Sigmoid colon (tissue), 3 donors: ENCODE results near the gene MEFV.

Experiments used
- CTCF ChIP-seq, 4 experiments: fragments of 450-650 bp in 3 of 4; fragments of 200-600 bp in 1 of 4; IDR thresholded peaks; one replicate each; pipeline ENCODE4 v1.5.1; 2016 to 2019; ENCODE audit warnings: antibody characterized with exemption in 4 of 4, mild to moderate bottlenecking in 3 of 4, moderate library complexity in 2 of 4
- POLR2A ChIP-seq, 2 donors: fragments of 450-650 bp; IDR thresholded peaks; one replicate each; pipeline ENCODE4 v1.6.1; 2016; ENCODE audit warnings: antibody characterized with exemption in 2 of 2, mild to moderate bottlenecking in 2 of 2, moderate library complexity in 2 of 2

DNA sequence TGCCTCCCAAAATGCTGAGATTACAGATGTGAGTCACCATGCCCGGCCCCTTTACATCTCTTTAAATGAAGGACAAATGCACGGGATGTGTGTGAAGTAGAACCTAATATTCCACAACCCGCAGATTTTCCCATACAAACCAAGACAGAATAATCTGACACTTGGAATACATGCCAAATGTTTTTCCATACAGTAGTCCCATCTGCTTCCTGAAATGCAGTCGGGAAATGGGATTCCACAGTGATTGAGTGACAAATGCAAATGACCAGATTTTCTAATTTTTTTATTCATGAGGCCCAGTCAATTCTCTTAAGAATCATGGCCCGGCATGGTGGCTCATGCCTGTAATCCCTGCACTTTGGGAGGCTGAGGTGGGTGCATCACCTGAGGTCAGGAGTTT lies 14.7 kb downstream of the MEFV start:
- TF ChIP-seq CTCF (IDR thresholded peaks at IDR 0.05) (no peak), POLR2A (IDR thresholded peaks at IDR 0.05) (no peak)
